H9 (cell line): ENCODE measurements around the gene NFAM1. TPM values are rescaled to one million over a fixed set of nuclear protein-coding genes. Genes with fewer than 3 reads are reported as not detected.

Source experiments
- DNase-seq: peaks from one replicate; pipeline ENCODE4 v3.0.0-alpha.2; 2017
- H2AFZ ChIP-seq: one replicate; pipeline ENCODE4 v1.6.1; 2013; ENCODE audit warnings: mild to moderate bottlenecking, low read length, control low read depth, moderate library complexity
- H2AK5ac ChIP-seq: 2 replicates; pipeline ENCODE4 v1.6.1; 2013; ENCODE audit warnings: low read length, control low read depth, mixed read lengths; ENCODE audit not compliant: insufficient read length
- H2BK120ac ChIP-seq: one replicate; pipeline ENCODE4 v1.6.1; 2013; ENCODE audit warnings: low read depth, mild to moderate bottlenecking, low read length, control low read depth, inconsistent platforms; ENCODE audit not compliant: poor library complexity, severe bottlenecking
- H2BK12ac ChIP-seq: 2 replicates; pipeline ENCODE4 v1.6.1; 2013; ENCODE audit warnings: low read length, control low read depth, mixed read lengths, low read depth; ENCODE audit not compliant: insufficient read length
- H2BK15ac ChIP-seq: 2 replicates; pipeline ENCODE4 v1.6.1; 2013; ENCODE audit warnings: low read depth, low read length, control low read depth
- H2BK20ac ChIP-seq: one replicate; pipeline ENCODE4 v1.6.1; 2013; ENCODE audit warnings: low read depth, mild to moderate bottlenecking, low read length, control low read depth, inconsistent platforms; ENCODE audit not compliant: poor library complexity, severe bottlenecking
- H2BK5ac ChIP-seq: 2 replicates; pipeline ENCODE4 v1.6.1; 2013; ENCODE audit warnings: low read length, control low read depth, mixed read lengths; ENCODE audit not compliant: insufficient read length
- H3K14ac ChIP-seq: 2 replicates; pipeline ENCODE4 v1.6.1; 2013; ENCODE audit warnings: low read length, control low read depth; ENCODE audit not compliant: insufficient read depth
- H3K18ac ChIP-seq: 2 replicates; pipeline ENCODE4 v1.6.1; 2013; ENCODE audit warnings: low read depth, mild to moderate bottlenecking, mixed read lengths, low read length, control low read depth; ENCODE audit not compliant: insufficient read length
- H3K23ac ChIP-seq: 2 replicates; pipeline ENCODE4 v1.6.1; 2013; ENCODE audit warnings: low read length, control low read depth, mixed read lengths, low read depth; ENCODE audit not compliant: insufficient read length
- H3K23me2 ChIP-seq: 2 replicates; pipeline ENCODE4 v1.6.1; 2013; ENCODE audit warnings: low read depth, mild to moderate bottlenecking, mixed read lengths, low read length, control low read depth; ENCODE audit not compliant: insufficient read length, poor library complexity, severe bottlenecking
- H3K27ac ChIP-seq: 2 replicates; pipeline ENCODE4 v1.5.1; 2013; ENCODE audit warnings: low read length, control low read depth, mixed read lengths, low read depth; ENCODE audit not compliant: insufficient read length
- H3K27me3 ChIP-seq: 2 replicates; pipeline ENCODE4 v1.6.1; 2013; ENCODE audit warnings: low read length, control low read depth, inconsistent platforms; ENCODE audit not compliant: insufficient read depth
- H3K4ac ChIP-seq: 2 replicates; pipeline ENCODE4 v1.6.1; 2013; ENCODE audit warnings: low read depth, mild to moderate bottlenecking, control low read depth, inconsistent platforms, low read length, moderate library complexity
- H3K4me1 ChIP-seq: 2 replicates; pipeline ENCODE4 v1.6.1; 2013; ENCODE audit warnings: low read length, control low read depth, inconsistent platforms; ENCODE audit not compliant: insufficient read depth
- H3K4me2 ChIP-seq: 2 replicates; pipeline ENCODE4 v1.6.1; 2013; ENCODE audit warnings: low read length, control low read depth, mixed read lengths; ENCODE audit not compliant: insufficient read length, insufficient read depth
- H3K56ac ChIP-seq: 2 replicates; pipeline ENCODE4 v1.6.1; 2013; ENCODE audit warnings: low read depth, mild to moderate bottlenecking, mixed read lengths, low read length, control low read depth; ENCODE audit not compliant: insufficient read length
- H3K79me1 ChIP-seq: 2 replicates; pipeline ENCODE4 v1.6.1; 2013; ENCODE audit warnings: low read depth, mild to moderate bottlenecking, moderate library complexity, low read length, control low read depth, inconsistent platforms; ENCODE audit not compliant: insufficient read depth, poor library complexity, severe bottlenecking
- H3K79me2 ChIP-seq: 2 replicates; pipeline ENCODE4 v1.6.1; 2013; ENCODE audit warnings: low read length, control low read depth, inconsistent platforms; ENCODE audit not compliant: insufficient read depth
- H3K9ac ChIP-seq: 2 replicates; pipeline ENCODE4 v1.6.1; 2013; ENCODE audit warnings: low read length, control low read depth, mixed read lengths; ENCODE audit not compliant: insufficient read length; ENCODE audit errors: extremely low read depth
- H3K9me3 ChIP-seq: one replicate; pipeline ENCODE4 v1.6.1; 2013; ENCODE audit warnings: low read depth, low read length, inconsistent platforms; ENCODE audit not compliant: control insufficient read depth
- H3T11ph ChIP-seq: one replicate; pipeline ENCODE4 v1.6.1; 2013; ENCODE audit warnings: mild to moderate bottlenecking, low read length, control low read depth, inconsistent platforms
- H4K20me1 ChIP-seq: one replicate; pipeline ENCODE4 v1.6.1; 2013; ENCODE audit not compliant: control insufficient read depth, insufficient read length, insufficient read depth
- H4K5ac ChIP-seq: 2 replicates; pipeline ENCODE4 v1.6.1; 2013; ENCODE audit warnings: low read depth, mild to moderate bottlenecking, mixed read lengths, low read length, control low read depth; ENCODE audit not compliant: insufficient read length
- H4K8ac ChIP-seq: replicated peaks from 2 replicates; pipeline ENCODE4 v1.6.1; 2013; ENCODE audit warnings: low read length, control low read depth, mixed read lengths, low read depth; ENCODE audit not compliant: insufficient read length
- H4K91ac ChIP-seq: 2 replicates; pipeline ENCODE4 v1.6.1; 2013; ENCODE audit warnings: low read depth, mild to moderate bottlenecking, moderate library complexity, mixed read lengths, low read length, control low read depth; ENCODE audit not compliant: insufficient read length
- H3K27ac Mint-ChIP-seq, 3 experiments: 2 replicates in 2 of 3; 3 replicates in 1 of 3; pipeline ENCODE4 v1.8.0; 2020 to 2021; ENCODE audit warnings: mixed read lengths in 3 of 3, mild to moderate bottlenecking in 1 of 3, moderate library complexity in 1 of 3
- H3K27me3 Mint-ChIP-seq: 2 replicates; pipeline ENCODE4 v1.8.0; 2021; ENCODE audit warnings: low read depth, mild to moderate bottlenecking, moderate library complexity, mixed read lengths
- H3K36me3 Mint-ChIP-seq, 3 experiments: 2 replicates in 2 of 3; 3 replicates in 1 of 3; pipeline ENCODE4 v1.8.0; 2020 to 2021; ENCODE audit warnings: low read depth in 3 of 3, mixed read lengths in 3 of 3; ENCODE audit not compliant: insufficient read depth in 1 of 3
- H3K4me1 Mint-ChIP-seq, 2 experiments: 2 replicates each; pipeline ENCODE4 v1.8.0; 2020; ENCODE audit warnings: mixed read lengths in 2 of 2
- H3K4me3 Mint-ChIP-seq, 2 experiments: 2 replicates in 1 of 2; 3 replicates in 1 of 2; pipeline ENCODE4 v1.8.0; 2020 to 2021; ENCODE audit warnings: mild to moderate bottlenecking in 2 of 2, mixed read lengths in 2 of 2, moderate library complexity in 1 of 2
- H3K9me3 Mint-ChIP-seq, 2 experiments: 2 replicates in 1 of 2; 3 replicates in 1 of 2; pipeline ENCODE4 v1.8.0; 2020; ENCODE audit warnings: mild to moderate bottlenecking in 2 of 2, mixed read lengths in 2 of 2, moderate library complexity in 1 of 2
- CTCF ChIP-seq: fragments of 200-600 bp; sonication (generic); conservative IDR thresholded peaks from 3 replicates; pipeline ENCODE4 v1.8.0; 2021; ENCODE audit warnings: antibody characterized with exemption, mild to moderate bottlenecking
- WGBS: extraction: QIAGEN DNeasy Blood & Tissue Kit; methylation state at CpG from one replicate; pipeline ENCODE4 v1.1.7; 2013; ENCODE audit warnings: missing lambda C conversion rate, low lambda C conversion rate, mixed read lengths; ENCODE audit not compliant: insufficient read length; ENCODE audit errors: extremely low coverage; 5-methylcytosine and 5-hydroxymethylcytosine counted together
- total RNA-seq: library from RNA; stranded (reverse); gene quantifications from 2 replicates; pipeline ENCODE4 v1.2.1, GENCODE V29; 2021

The NFAM1 gene
- total RNA-seq, 1 experiment from 2014 or later: 0.68 TPM

GRCh38 chr22:42472671-42473070 is 40.5 kb upstream of the NFAM1 start:
- no peak overlapping the region for H3K4me3 Mint-ChIP-seq
- no CpG with 5 or more reads among the region's 8 CpGs for WGBS

More at GRCh38 chr22:42472671-42473070, 40.5 kb upstream of the NFAM1 start:
- Histone ChIP-seq H3K4ac (no peak overlapping the region), H4K20me1 (no peaks in the 10 kb centered on the region), H3K4me2 (no peak overlapping the region), H2BK120ac (no peak overlapping the region), H2BK5ac (no peak overlapping the region), H3K56ac (no peak overlapping the region), H3K27ac (no peak overlapping the region), H2BK20ac (no peak overlapping the region), H2AFZ (no peak overlapping the region), H2BK15ac (no peak overlapping the region), H3K14ac (no peak overlapping the region; the same call in 1 of the 2 replicates), H3K23me2 (no peaks in the 10 kb centered on the region), H4K5ac (no peak overlapping the region), H4K91ac (no peak overlapping the region), H3K23ac (no peak overlapping the region), H2AK5ac (no peak overlapping the region), H3K27me3 (no peaks in the 10 kb centered on the region), H3T11ph (no peak overlapping the region), H4K8ac (no peak overlapping the region), H3K18ac (no peak overlapping the region), H3K9me3 (no peaks in the 10 kb centered on the region), H3K79me2 (no peaks in the 10 kb centered on the region), H3K9ac (no peak overlapping the region), H3K79me1 (no peaks in the 10 kb centered on the region), H2BK12ac (no peak overlapping the region), H3K4me1 (no peaks in the 10 kb centered on the region)
- no peaks in the 10 kb centered on the region for H3K36me3 Mint-ChIP-seq
- H3K4me1 Mint-ChIP-seq: peaks cover 4 to 11% of the 10 kb centered on the region in 2 experiments; a peak in 3 of 4 replicates
- H3K27ac Mint-ChIP-seq: no peak overlapping the region
- H3K27me3 Mint-ChIP-seq: peaks cover 23% of the 10 kb centered on the region
- no peak for TF ChIP-seq CTCF
- no peaks in the 10 kb centered on the region for H3K9me3 Mint-ChIP-seq
- DNase-seq: no peak
